IPS-18a (cell line): ENCODE measurements around the gene ACTN1.

Experiments
- H3K27ac ChIP-seq: one replicate; pipeline ENCODE4 v1.5.1; 2013; ENCODE audit warnings: low read length
- H3K27me3 ChIP-seq: one replicate; pipeline ENCODE4 v1.6.1; 2013; ENCODE audit warnings: mild to moderate bottlenecking, low read length; ENCODE audit not compliant: control insufficient read depth, insufficient read depth
- H3K36me3 ChIP-seq: one replicate; pipeline ENCODE4 v1.6.1; 2013; ENCODE audit warnings: low read depth, low read length; ENCODE audit not compliant: control insufficient read depth
- H3K4me1 ChIP-seq: one replicate; pipeline ENCODE4 v1.6.1; 2013; ENCODE audit warnings: low read depth, low read length; ENCODE audit not compliant: control insufficient read depth
- H3K4me3 ChIP-seq: one replicate; pipeline ENCODE4 v1.5.1; 2013; ENCODE audit warnings: low read length
- H3K9ac ChIP-seq: one replicate; pipeline ENCODE4 v1.6.1; 2013; ENCODE audit warnings: mild to moderate bottlenecking, low read length, moderate library complexity
- H3K9me3 ChIP-seq: one replicate; pipeline ENCODE4 v1.6.1; 2013; ENCODE audit warnings: low read depth, low read length; ENCODE audit not compliant: control insufficient read depth

ACTN1 gene

GRCh38 chr14:68836082-68836481, 143.0 kb downstream of the ACTN1 start:
- no peak overlapping the region for H3K27ac ChIP-seq

GRCh38 chr14:68834816-68835215, 144.3 kb downstream of the ACTN1 start:
- Histone ChIP-seq H3K9ac (no peak overlapping the region), H3K4me3 (no peak overlapping the region), H3K4me1 (no peaks in the 10 kb centered on the region), H3K27me3 (no peaks in the 10 kb centered on the region), H3K36me3 (no peaks in the 10 kb centered on the region), H3K27ac (no peak overlapping the region), H3K9me3 (no peaks in the 10 kb centered on the region)

More at GRCh38 chr14:68836082-68836481, 143.0 kb downstream of the ACTN1 start:
- Histone ChIP-seq H3K27me3 (no peaks in the 10 kb centered on the region), H3K36me3 (no peaks in the 10 kb centered on the region), H3K9me3 (no peaks in the 10 kb centered on the region), H3K4me3 (no peak overlapping the region), H3K9ac (no peak overlapping the region), H3K4me1 (no peaks in the 10 kb centered on the region)

DNA sequence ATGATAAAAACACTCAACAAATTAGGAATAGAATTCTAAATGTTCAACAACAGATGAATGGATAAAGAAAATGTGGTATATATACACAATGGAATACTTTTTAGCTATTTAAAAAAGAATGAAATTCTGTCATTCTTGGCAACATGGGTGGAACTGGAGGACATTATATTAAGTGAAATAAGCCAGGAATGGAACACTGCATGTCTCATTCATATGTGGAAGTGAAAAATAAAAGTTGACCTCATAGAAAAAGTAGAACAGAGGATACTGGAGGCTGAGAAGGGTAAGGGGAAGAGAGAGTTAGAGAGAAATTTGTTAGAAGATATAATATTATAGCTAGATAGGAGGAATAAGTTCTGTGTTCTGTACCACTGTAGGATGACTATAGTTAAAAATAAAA, 150.4 kb downstream of the ACTN1 start:
- no peak overlapping the region for H3K27ac ChIP-seq
- H3K4me1 ChIP-seq: peaks cover 3% of the 10 kb centered on the region
- no peaks in the 10 kb centered on the region for H3K9me3 ChIP-seq
- no peak overlapping the region for H3K9ac ChIP-seq
- no peak overlapping the region for H3K4me3 ChIP-seq
- H3K27me3 ChIP-seq: no peaks in the 10 kb centered on the region
- no peaks in the 10 kb centered on the region for H3K36me3 ChIP-seq

DNA sequence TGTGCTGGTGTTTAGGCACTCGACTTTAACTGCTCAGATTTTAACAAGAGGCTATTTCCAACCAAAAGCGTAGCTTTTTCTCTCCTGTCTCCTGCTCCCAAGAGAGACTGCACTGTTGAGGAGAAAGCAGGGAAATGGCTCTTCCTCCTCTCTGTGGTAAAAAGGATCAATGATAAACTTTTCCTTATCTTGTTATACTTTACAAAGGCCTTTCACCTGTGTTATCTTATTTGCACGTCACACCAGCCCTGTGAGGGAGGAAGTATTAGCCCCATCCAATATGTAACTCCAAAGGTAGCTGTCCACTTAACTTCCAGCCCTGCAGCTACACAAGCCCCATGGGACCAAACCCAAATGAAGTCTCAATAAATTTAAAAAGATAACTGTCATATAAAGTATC, 153.4 kb downstream of the ACTN1 start:
- Histone ChIP-seq H3K4me3 (no peak overlapping the region), H3K27ac (no peak overlapping the region), H3K9ac (no peak overlapping the region), H3K9me3 (no peaks in the 10 kb centered on the region), H3K4me1 (peaks cover 3% of the 10 kb centered on the region), H3K27me3 (no peaks in the 10 kb centered on the region), H3K36me3 (no peaks in the 10 kb centered on the region)

DNA sequence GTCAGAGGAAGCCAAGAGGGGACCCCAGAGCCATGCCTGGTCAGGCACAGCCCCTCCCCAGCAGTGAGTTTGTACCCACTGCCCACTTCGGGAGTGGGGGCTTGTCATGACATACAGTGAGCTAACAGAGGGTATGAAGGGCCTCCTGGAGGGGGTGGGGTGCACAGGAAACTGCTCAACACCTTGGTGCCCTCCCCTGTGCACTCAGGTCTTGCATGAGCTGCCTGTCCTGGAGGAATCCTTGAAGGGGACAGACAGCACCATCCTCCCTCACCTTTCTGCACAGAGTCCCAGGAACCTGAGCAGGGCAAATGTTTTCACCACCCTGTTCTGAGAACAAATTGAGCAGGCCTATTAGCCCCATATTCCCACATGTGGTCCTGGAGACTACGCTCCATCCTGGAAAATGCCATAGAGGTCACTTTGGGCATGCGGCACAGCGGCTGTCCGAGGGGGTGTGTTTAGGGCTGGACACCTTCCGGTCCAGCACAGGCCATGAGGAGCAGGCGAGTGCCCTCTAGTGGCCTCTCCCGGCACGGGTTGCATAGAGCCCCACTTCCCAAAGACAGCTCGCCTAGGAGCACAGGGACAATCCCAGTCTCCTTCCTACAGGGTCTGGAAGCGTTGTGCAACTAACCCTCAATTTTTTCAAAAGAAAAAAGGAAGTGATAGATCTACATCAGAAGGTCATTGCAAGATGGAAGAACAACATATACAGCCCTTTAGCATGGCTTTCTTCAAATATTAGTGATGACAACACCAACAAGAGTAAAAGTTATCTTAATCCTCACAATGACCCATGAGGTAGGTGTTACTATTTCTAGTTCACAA, 154.4 kb downstream of the ACTN1 start:
- H3K4me3 ChIP-seq: no peak overlapping the region
- H3K9ac ChIP-seq: no peak overlapping the region
- H3K27me3 ChIP-seq: no peaks in the 10 kb centered on the region
- H3K27ac ChIP-seq: no peak overlapping the region
- H3K36me3 ChIP-seq: no peaks in the 10 kb centered on the region
- peaks cover 9% of the 10 kb centered on the region for H3K4me1 ChIP-seq
- H3K9me3 ChIP-seq: no peaks in the 10 kb centered on the region

- no peak overlapping the region for H3K9ac ChIP-seq
Measured at GRCh38 chr14:68824207-68824516, 154.9 kb downstream of the ACTN1 start.

More at GRCh38 chr14:68824207-68824516, 154.9 kb downstream of the ACTN1 start:
- Histone ChIP-seq H3K27ac (no peak overlapping the region), H3K9me3 (no peaks in the 10 kb centered on the region), H3K36me3 (no peaks in the 10 kb centered on the region), H3K4me1 (peaks cover 12% of the 10 kb centered on the region), H3K4me3 (no peak overlapping the region), H3K27me3 (no peaks in the 10 kb centered on the region)
